ENCODE measurements around the gene FAM209B. TPM values are rescaled to one million over a fixed set of nuclear protein-coding genes. Genes with fewer than 3 reads are reported as not detected.

The FAM209B gene
- total RNA-seq, 4 donors from 2014 or later: 1.9 TPM; not detected in 3

DNA sequence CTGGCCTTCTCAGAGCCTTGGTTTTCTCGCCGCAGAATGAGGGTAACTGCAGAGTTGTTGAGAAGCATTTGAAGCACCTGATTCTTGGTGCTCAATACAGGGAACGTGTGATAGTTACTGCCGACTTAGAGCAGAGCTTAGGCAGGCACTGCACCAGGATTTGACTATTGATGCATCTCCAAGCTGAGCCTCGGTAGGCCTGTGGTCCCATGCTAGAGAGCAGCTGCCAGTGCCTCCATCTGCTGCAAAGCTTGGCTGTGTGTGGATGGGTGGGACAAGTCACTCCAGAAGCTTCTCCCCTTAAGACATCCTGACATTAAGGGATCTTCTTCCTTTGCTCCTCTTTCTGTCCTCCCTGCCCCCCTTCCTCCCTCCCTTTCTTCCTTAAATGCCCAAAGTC lies 40.9 kb downstream of the FAM209B start:
- TF ChIP-seq EP300 (IDR thresholded peaks at IDR 0.05; ENCODE audit: low read depth) (no peak), POLR2A (IDR thresholded peaks at IDR 0.05) (no peak), POLR2AphosphoS5 (IDR thresholded peaks at IDR 0.05) (no peak), CTCF (IDR thresholded peaks at IDR 0.05) (no peak)
- in situ Hi-C loops (cut with MboI; ENCODE audit: low pct_ligation_motif_present in 1 of 4, low pct_unique_long_range_greater_than_20kb in 1 of 4, low sequenced_read_pairs in 3 of 4): loop anchor here in 3 of 4 donors (25.0 kb wide), 2 partner anchors 488 to 763 kb away; partner anchors contain the start of gene SPO11 (in 2 of the 3)
- H3K27me3 ChIP-seq: no peaks in the 10 kb centered on the region
- no peaks in the 10 kb centered on the region for H3K9me3 ChIP-seq
- no peaks in the 10 kb centered on the region for H3K4me1 ChIP-seq
- intact Hi-C loops (cut with DNase I; ENCODE audit: low total_unique reads): no loop called here
- no peak for DNase-seq
- WGBS, 2 donors (ENCODE audit: low coverage in 1 of 2): 96% methylated on average over 5 of the region's 5 CpGs; no CpG with 5 or more reads in 1 of the 2 donors
- no peak overlapping the region for H3K4me3 ChIP-seq
- H3K27ac ChIP-seq: no peak overlapping the region
- H3K36me3 ChIP-seq: no peaks in the 10 kb centered on the region

DNA sequence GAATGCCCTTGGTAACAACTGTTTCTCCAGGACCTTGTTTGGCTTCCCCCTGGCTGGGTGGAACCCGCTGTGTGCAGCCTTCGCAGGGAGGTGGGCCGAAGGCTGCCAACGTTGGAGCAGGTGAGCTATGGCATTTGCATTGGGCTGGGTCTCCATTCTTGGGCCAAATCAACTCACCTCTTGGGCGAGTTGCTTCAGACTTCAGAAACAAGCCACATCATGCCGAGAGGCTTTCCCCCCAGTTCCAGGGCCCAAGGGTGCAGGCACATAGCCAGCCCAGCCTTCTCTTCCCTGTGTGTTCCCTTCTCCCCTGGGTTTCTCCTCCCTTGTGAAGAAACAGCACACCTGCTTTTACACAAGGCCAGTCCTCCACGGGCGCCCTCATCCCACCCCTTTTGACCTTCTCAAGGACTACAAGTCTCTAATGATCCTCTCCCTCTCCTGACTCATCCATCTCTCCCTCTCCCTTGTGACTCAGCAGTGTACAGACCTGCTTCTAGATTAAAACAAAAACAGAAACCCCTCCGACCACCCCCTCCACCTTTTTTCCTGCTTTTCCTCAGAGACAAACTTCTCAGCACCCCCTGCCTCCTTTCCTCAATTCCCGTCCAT lies 41.6 kb downstream of the FAM209B start:
- in situ Hi-C loops (cut with MboI; ENCODE audit: low pct_ligation_motif_present in 1 of 4, low pct_unique_long_range_greater_than_20kb in 1 of 4, low sequenced_read_pairs in 3 of 4) (loop anchor here in 3 of 4 donors (25.0 kb wide), 2 partner anchors 488 to 763 kb away; partner anchors contain the start of gene SPO11 (in 2 of the 3)), intact Hi-C loops (cut with DNase I; ENCODE audit: low total_unique reads) (loop anchor here (5.0 kb wide), 1 partner anchor 167 kb away; no protein-coding TSS in a partner anchor)
- no peak for DNase-seq
- 79 to 85% methylated on average over 4 to 10 of the region's 10 CpGs for WGBS, 2 donors (ENCODE audit: low coverage in 1 of 2)
- Histone ChIP-seq H3K36me3 (no peaks in the 10 kb centered on the region), H3K4me1 (no peaks in the 10 kb centered on the region), H3K9me3 (no peaks in the 10 kb centered on the region), H3K27me3 (no peaks in the 10 kb centered on the region), H3K4me3 (no peak overlapping the region), H3K27ac (no peak overlapping the region)
- TF ChIP-seq POLR2A (IDR thresholded peaks at IDR 0.05): no peak
- no peak for TF ChIP-seq POLR2AphosphoS5 (IDR thresholded peaks at IDR 0.05)
- no peak for TF ChIP-seq EP300 (IDR thresholded peaks at IDR 0.05; ENCODE audit: low read depth)
- TF ChIP-seq CTCF (IDR thresholded peaks at IDR 0.05): no peak

DNA sequence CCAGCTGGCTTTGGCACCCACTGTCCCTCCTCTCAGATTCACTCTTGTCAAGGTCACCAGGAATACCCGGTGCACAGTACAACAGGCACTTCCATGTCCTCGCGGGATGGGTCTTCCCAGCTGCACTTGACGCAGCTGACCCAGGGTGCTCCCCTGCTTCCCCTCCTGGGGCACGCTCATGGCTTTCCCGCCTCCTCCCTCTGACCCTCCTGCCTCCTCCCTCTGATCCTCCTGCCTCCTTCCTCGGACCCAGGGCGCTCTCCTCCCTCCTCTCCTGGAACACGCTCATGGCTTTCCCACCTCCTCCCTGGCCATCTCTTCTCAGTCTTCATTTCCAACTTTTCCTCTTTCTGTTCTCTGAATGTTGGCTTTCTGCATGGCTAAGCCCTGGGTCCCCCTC lies 42.1 kb downstream of the FAM209B start:
- no peak overlapping the region for H3K4me3 ChIP-seq
- H3K9me3 ChIP-seq: no peaks in the 10 kb centered on the region
- in situ Hi-C loops (cut with MboI; ENCODE audit: low pct_ligation_motif_present in 1 of 4, low pct_unique_long_range_greater_than_20kb in 1 of 4, low sequenced_read_pairs in 3 of 4) (no loop called here), intact Hi-C loops (cut with DNase I; ENCODE audit: low total_unique reads) (loop anchor here (5.0 kb wide), 1 partner anchor 168 kb away; no protein-coding TSS in a partner anchor)
- 76 to 86% methylated on average over 6 to 9 of the region's 9 CpGs for WGBS, 2 donors (ENCODE audit: low coverage in 1 of 2)
- H3K36me3 ChIP-seq: no peaks in the 10 kb centered on the region
- no peak overlapping the region for H3K27ac ChIP-seq
- TF ChIP-seq CTCF (IDR thresholded peaks at IDR 0.05) (no peak), EP300 (IDR thresholded peaks at IDR 0.05; ENCODE audit: low read depth) (no peak), POLR2A (IDR thresholded peaks at IDR 0.05) (no peak), POLR2AphosphoS5 (IDR thresholded peaks at IDR 0.05) (no peak)
- H3K4me1 ChIP-seq: no peaks in the 10 kb centered on the region
- H3K27me3 ChIP-seq: no peaks in the 10 kb centered on the region
- no peak for DNase-seq

DNA sequence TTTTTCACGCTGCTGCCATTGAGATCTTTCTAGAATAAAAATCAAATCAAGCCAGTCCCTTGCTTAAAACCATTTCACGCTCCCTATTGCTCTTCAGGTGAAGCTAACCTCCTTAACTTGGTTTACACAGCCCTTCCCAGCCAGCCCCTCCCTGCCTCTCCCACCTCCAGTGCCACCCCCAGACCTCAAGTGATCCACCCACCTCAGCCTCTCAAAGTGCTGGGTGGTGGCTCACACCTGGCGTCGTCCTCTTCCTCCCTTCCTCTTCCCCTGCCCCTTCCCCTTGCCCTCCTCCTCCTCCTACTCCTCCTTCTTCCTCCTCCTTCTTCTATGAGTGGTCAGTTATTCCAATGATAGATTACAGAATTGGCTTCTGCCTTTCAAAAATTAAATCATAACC lies 42.9 kb downstream of the FAM209B start:
- no peak overlapping the region for H3K27ac ChIP-seq

More for the DNA sequence above, 42.9 kb downstream of the FAM209B start:
- no peak for DNase-seq
- no peak overlapping the region for H3K4me3 ChIP-seq
- H3K36me3 ChIP-seq: no peaks in the 10 kb centered on the region
- no peaks in the 10 kb centered on the region for H3K27me3 ChIP-seq
- intact Hi-C loops (cut with DNase I; ENCODE audit: low total_unique reads): loop anchor here (5.0 kb wide), 1 partner anchor 169 kb away; no protein-coding TSS in a partner anchor
- in situ Hi-C loops (cut with MboI; ENCODE audit: low pct_ligation_motif_present in 1 of 4, low pct_unique_long_range_greater_than_20kb in 1 of 4, low sequenced_read_pairs in 3 of 4): no loop called here
- 66 to 75% methylated on average over 2 to 4 of the region's 4 CpGs for WGBS, 2 donors (ENCODE audit: low coverage in 1 of 2)
- TF ChIP-seq POLR2A (IDR thresholded peaks at IDR 0.05) (no peak), POLR2AphosphoS5 (IDR thresholded peaks at IDR 0.05) (no peak), CTCF (IDR thresholded peaks at IDR 0.05) (no peak), EP300 (IDR thresholded peaks at IDR 0.05; ENCODE audit: low read depth) (no peak)
- H3K9me3 ChIP-seq: no peaks in the 10 kb centered on the region
- no peaks in the 10 kb centered on the region for H3K4me1 ChIP-seq

Data from transverse colon (tissue), 4 donors.